Smooth muscle cell (in vitro differentiated cells): Measurements from ENCODE around the gene TEAD1. TPM values are rescaled to one million over a fixed set of nuclear protein-coding genes. Genes with fewer than 3 reads are reported as not detected.

Experiments
- DNase-seq: peaks from one replicate; lab custom pipeline; 2025; ENCODE audit not compliant: unreplicated experiment; lab: John Stamatoyannopoulos, UW
- H2AFZ ChIP-seq: fragments of 200-600 bp; sonication (generic); 2 replicates; pipeline ENCODE4 v1.6.0; 2016; ENCODE audit warnings: antibody characterized with exemption, low read depth, mild to moderate bottlenecking
- H3F3A ChIP-seq: fragments of 200-600 bp; sonication (generic); 2 replicates; pipeline ENCODE4 v1.6.0; 2017; ENCODE audit warnings: antibody characterized with exemption, low read depth
- H3K27ac ChIP-seq: fragments of 200-600 bp; sonication (generic); 2 replicates; pipeline ENCODE4 v1.5.1; 2016; ENCODE audit warnings: low read depth, mild to moderate bottlenecking
- H3K27me3 ChIP-seq: fragments of 200-600 bp; sonication (generic); 2 replicates; pipeline ENCODE4 v1.6.1; 2016; ENCODE audit warnings: low read depth, mild to moderate bottlenecking
- H3K36me3 ChIP-seq: fragments of 200-600 bp; sonication (generic); 2 replicates; pipeline ENCODE4 v1.5.1; 2016; ENCODE audit warnings: low read depth
- H3K4me1 ChIP-seq: fragments of 200-600 bp; sonication (generic); 2 replicates; pipeline ENCODE4 v1.5.1; 2016; ENCODE audit warnings: low read depth
- H3K4me2 ChIP-seq: fragments of 200-600 bp; sonication (generic); 2 replicates; pipeline ENCODE4 v1.6.0; 2016; ENCODE audit warnings: mild to moderate bottlenecking
- H3K4me3 ChIP-seq: fragments of 200-600 bp; sonication (generic); 2 replicates; pipeline ENCODE4 v1.5.1; 2016; ENCODE audit warnings: mild to moderate bottlenecking
- H3K79me2 ChIP-seq: fragments of 200-600 bp; sonication (generic); 2 replicates; pipeline ENCODE4 v1.6.0; 2016; ENCODE audit warnings: low read depth, mild to moderate bottlenecking
- H3K9ac ChIP-seq: fragments of 200-600 bp; sonication (generic); 2 replicates; pipeline ENCODE4 v1.6.0; 2016; ENCODE audit warnings: low read depth
- H3K9me3 ChIP-seq: fragments of 200-600 bp; sonication (generic); replicated peaks from 2 replicates; pipeline ENCODE4 v1.5.1; 2016; ENCODE audit warnings: low read depth
- H4K20me1 ChIP-seq: fragments of 200-600 bp; sonication (generic); 2 replicates; pipeline ENCODE4 v1.6.0; 2016; ENCODE audit warnings: low read depth
- CTCF ChIP-seq: fragments of 200-600 bp; sonication (generic); IDR thresholded peaks from 2 replicates; pipeline ENCODE4 v1.5.1; 2017; ENCODE audit warnings: borderline replicate concordance, mild to moderate bottlenecking, antibody characterized with exemption; ENCODE audit not compliant: insufficient read depth, poor library complexity, severe bottlenecking
- WGBS: methylation state at CpG from one replicate; pipeline ENCODE4 v1.1.7; 2016; ENCODE audit warnings: low lambda C conversion rate; 5-methylcytosine and 5-hydroxymethylcytosine counted together
- polyA plus RNA-seq: library from polyadenylated mRNA; unstranded; fragments of >200 nt; fragmentation: Nextera tagmentation; extraction: Ambion mirVana; gene quantifications from 2 replicates; pipeline ENCODE4 v1.2.1, GENCODE V29; 2016
- total RNA-seq: library from RNA; depleted of rRNA; stranded (reverse); fragments of >200 nt; gene quantifications from 2 replicates; pipeline ENCODE4 v1.2.3, GENCODE V29; 2014

The TEAD1 gene
- total and polyA plus RNA-seq, 2 experiments from 2014 or later = 63.0 to 181 TPM

GRCh38 chr11:12691473-12691872, 17.3 kb downstream of the TEAD1 start:
- 19% methylated on average over 4 of the region's 4 CpGs for WGBS
- DNase-seq = no peak

GRCh38 chr11:12692229-12693075, 18.2 kb downstream of the TEAD1 start:
- H4K20me1 ChIP-seq = no peaks in the 10 kb centered on the region
- peak overlapping the region; percentile 32 for H3K4me3 ChIP-seq
- H3K27me3 ChIP-seq = no peaks in the 10 kb centered on the region
- H3K9ac ChIP-seq = peak overlapping the region; percentile 93
- WGBS = 24% methylated on average over 14 of the region's 14 CpGs
- peak overlapping the region; percentile 99 for H3K27ac ChIP-seq
- H3F3A ChIP-seq = peaks cover 52% of the 10 kb centered on the region
- no peaks in the 10 kb centered on the region for H3K9me3 ChIP-seq
- peak; percentile 17 for DNase-seq
- no peaks in the 10 kb centered on the region for H3K36me3 ChIP-seq
- peak overlapping the region; percentile 79 for H3K4me2 ChIP-seq
- no peak for TF ChIP-seq CTCF
- peaks cover 79% of the 10 kb centered on the region for H3K79me2 ChIP-seq
- no peak overlapping the region for H2AFZ ChIP-seq
- H3K4me1 ChIP-seq = peaks cover 80% of the 10 kb centered on the region

More at GRCh38 chr11:12691473-12691872, 17.3 kb downstream of the TEAD1 start:
- Histone ChIP-seq H3K79me2 (peaks cover 79% of the 10 kb centered on the region), H3K36me3 (no peaks in the 10 kb centered on the region), H4K20me1 (no peaks in the 10 kb centered on the region), H3K27ac (peak overlapping the region; percentile 99), H3K9me3 (no peaks in the 10 kb centered on the region), H3K4me3 (no peak overlapping the region), H3K27me3 (no peaks in the 10 kb centered on the region), H3K4me1 (peaks cover 84% of the 10 kb centered on the region), H2AFZ (no peak overlapping the region), H3F3A (peaks cover 48% of the 10 kb centered on the region), H3K4me2 (peak overlapping the region; percentile 79), H3K9ac (no peak overlapping the region)
- no peak for TF ChIP-seq CTCF

DNA sequence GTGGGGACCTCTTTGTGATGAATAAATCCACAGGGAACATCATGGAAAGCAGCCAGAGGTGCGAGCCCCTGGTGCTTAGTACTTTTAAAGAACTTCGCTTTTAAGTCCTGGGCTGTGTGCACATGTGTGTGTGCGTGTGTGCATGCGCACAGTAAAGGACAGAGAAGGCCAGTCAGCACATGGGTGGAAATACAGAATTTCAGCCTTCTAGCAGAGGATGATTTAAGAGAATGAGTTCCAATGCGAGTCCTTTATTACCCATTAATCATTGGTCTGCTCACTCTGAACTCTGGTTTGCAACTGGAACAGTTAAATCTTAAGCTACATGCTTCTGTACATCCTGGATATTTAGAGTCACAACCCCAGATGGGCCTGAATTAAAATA, 18.9 kb downstream of the TEAD1 start:
- H3K9me3 ChIP-seq = no peaks in the 10 kb centered on the region
- H3K4me2 ChIP-seq = peak overlapping the region; percentile 79
- WGBS = 50% methylated on average over 5 of the region's 5 CpGs
- peak overlapping the region; percentile 93 for H3K9ac ChIP-seq
- no peaks in the 10 kb centered on the region for H3K36me3 ChIP-seq
- H3F3A ChIP-seq = peaks cover 52% of the 10 kb centered on the region
- H3K27ac ChIP-seq = peak overlapping the region; percentile 99
- DNase-seq = no peak
- no peaks in the 10 kb centered on the region for H4K20me1 ChIP-seq
- H3K79me2 ChIP-seq = peaks cover 79% of the 10 kb centered on the region
- H3K4me3 ChIP-seq = peak overlapping the region; percentile 32
- TF ChIP-seq CTCF = no peak
- peaks cover 81% of the 10 kb centered on the region for H3K4me1 ChIP-seq
- no peaks in the 10 kb centered on the region for H3K27me3 ChIP-seq
- H2AFZ ChIP-seq = no peak overlapping the region
